ENCODE data around the gene FYB1.
A peak's percentile ranks its signal among the peaks of the same experiment; 100 is the strongest.

FYB1 gene

GRCh38 chr5:39116344-39117170 is 102.8 kb downstream of the FYB1 start:
- peak; percentile 51 for DNase-seq

- peak; percentile 20 for DNase-seq
Observed at GRCh38 chr5:39115644-39116343, 103.6 kb downstream of the FYB1 start.

- no peak for DNase-seq
Observed at GRCh38 chr5:39114155-39114554, 105.2 kb downstream of the FYB1 start.

DNA sequence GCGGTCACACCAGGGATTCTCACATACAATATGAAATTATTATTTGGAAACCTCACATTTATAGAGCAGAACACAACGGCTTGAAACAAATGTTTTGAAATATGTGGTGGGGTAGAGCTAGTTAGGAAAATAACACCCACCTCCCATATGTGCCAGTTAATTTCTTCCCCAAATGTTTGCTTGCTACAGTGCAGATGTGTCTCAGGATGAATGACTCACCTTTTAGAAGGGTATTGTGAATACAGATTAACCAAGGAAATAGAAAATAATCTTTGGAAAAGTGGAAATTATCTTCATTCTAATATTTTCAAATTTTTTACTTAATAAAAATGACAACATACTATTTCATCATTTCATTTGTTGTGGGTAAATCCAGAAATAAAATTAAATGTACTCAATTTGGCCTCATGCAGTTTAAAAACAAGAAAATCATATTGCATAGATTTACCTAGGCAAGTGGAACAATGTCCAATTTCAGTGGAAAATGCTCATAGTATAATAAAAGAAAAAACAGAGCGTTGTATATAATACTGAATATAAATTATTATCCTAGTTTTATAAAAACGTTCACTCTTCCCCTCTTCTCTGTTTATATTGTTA is 105.9 kb downstream of the FYB1 start:
- no peak for DNase-seq

DNA sequence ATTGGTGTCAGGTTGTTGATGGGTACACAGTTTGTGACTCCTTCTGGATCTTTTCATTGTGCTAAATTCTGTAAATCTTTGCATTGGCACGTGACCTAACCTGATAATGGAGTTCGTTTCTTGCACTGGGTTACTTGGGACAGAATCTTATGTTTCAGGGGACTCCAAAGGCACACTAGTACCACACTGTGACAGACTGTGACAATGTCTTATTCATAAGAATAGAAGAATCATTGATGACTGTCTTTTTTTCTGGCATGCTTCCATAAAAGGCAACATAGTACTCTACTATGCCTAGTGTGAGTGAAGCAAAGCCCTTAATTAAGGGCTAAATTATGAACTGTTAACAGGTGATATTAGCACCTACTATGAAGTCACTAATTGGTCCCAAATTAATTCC is 109.8 kb downstream of the FYB1 start:
- no peak for DNase-seq

DNA sequence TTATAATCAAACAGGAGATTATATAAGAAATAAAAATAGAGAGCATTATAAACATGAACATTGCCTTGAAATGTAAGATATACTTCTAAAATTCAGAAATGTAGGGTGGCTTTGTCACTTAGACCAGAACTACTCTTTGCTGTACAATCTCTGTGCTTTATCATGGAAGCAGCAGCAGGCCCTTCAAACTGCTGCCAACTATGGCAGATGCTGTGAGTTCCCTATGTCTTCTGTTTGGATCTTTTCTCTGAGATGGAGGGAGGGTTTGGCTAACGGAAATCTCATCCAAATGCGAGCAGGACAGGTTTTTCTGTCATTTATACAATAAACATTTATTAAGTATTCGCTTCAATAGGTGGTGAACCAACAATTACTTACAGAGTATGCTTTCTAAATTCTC is 110.4 kb downstream of the FYB1 start:
- no peak for DNase-seq

DNA sequence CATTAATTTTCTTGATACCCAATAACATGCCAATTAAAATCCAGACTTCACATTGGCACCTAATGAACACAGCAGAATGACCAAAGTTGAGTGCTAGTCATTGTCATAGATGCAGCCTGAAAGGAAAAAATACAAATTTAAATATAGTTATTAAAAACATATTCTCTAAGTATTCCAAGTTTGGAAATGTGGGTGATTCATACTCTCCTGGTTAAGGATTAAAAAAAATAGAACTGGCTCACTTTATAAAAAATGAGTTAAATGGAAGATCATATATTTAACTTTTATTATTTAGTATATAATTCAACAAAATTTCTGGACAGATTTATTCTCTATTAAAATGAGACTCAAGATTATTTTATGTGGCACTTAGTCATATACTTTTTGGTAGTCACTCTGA is 112.0 kb downstream of the FYB1 start:
- no peak for DNase-seq

- DNase-seq = peak; percentile 27
Observed at GRCh38 chr5:39106322-39106721, 113.0 kb downstream of the FYB1 start.

DNA sequence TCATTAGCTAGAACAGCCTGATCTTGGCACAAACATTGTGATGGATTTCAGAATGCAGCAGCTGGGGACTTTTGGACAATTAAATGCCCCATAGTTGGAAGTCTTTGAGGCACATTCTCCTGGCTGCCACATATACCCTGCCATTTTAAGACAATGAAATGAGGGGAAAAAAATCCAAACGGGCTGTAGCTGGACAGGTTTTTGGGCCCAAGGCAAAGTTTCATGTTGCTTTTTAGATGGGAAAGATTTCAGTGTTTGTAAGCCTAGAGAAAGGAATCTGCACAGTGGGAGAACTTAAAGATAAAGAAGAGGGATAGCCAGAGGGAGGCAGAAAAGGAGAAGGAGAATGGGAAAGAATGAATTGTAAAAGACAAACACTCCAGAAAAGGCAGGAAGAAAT is 115.1 kb downstream of the FYB1 start:
- no peak for DNase-seq

- DNase-seq = no peak
Observed at GRCh38 chr5:39102684-39103155, 116.6 kb downstream of the FYB1 start.

GRCh38 chr5:39100851-39101396 is 118.4 kb downstream of the FYB1 start:
- no peak for DNase-seq

- no peak for DNase-seq
Observed at GRCh38 chr5:39100301-39100850, 119.0 kb downstream of the FYB1 start.

GRCh38 chr5:39099831-39100230 is 119.5 kb downstream of the FYB1 start:
- no peak for DNase-seq

DNA sequence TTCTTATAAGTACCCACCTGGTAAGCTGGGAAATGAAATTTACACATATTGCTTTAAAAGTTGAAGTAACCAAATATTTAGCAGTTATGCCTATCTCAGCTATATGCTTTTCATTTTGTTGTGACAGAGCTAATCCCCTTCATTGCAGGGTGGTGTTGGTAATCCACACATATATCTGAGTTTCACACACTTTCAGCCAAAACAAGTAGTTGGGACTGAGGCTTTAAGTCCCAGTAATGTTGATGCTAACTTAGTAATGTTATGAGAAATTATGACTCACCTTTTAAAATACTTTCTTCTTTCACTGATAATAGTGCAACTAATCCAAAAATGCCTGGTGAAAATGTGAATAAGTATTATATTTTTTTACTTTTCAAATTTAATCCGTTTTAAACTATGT is 126.0 kb downstream of the FYB1 start:
- DNase-seq = no peak

GRCh38 chr5:39092581-39093351 is 126.6 kb downstream of the FYB1 start:
- no peak for DNase-seq

- no peak for DNase-seq
Observed at GRCh38 chr5:39091940-39092580, 127.3 kb downstream of the FYB1 start.

DNA sequence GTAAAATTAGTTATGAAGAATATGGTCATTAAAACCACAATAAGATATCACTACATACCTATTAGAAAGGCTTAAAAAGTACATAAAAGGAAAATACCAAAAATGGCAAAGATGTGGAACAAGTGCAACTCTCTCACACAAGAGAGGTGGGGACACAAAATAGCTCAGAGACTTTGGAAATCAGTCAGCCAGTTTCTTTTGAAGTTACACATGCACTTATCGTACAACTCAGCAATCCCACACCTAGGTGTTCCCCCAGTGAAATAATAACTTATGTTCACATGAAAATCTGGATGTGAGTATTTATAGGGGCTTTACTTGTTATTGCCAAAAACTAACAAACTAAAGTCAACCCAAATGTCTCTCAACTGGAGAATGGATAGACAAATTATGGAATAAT is 135.4 kb downstream of the FYB1 start:
- DNase-seq = no peak

- DNase-seq = no peak
Observed at GRCh38 chr5:39082995-39083394, 136.4 kb downstream of the FYB1 start.

DNA sequence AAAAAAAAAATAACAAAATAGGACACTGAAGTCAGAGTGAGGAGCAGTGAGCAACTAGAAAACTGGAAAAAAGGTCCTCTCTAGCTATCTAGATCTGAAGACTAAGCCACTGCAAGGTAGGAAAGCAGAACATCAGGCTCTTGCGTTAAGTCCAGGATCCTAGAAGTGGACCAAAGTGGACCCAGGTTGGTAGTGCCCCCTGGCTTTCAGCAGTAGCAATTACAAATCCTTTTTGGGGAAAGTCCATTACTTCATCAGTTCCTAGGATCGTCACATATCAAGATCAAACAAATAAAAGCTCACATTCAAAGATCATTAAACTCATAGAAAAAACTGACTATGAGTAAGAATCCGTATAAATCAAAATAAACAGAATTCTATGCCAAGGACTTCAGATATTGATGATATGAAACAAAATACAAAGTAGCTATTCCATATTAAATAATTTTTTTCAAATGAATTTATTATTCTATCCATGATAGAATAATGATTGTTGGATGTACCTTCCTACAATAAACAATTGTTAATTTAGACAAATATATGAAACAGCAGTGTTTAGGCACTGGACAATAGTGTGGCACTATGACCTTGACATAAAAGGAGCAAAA is 138.7 kb downstream of the FYB1 start:
- DNase-seq = peak; percentile 68

DNA sequence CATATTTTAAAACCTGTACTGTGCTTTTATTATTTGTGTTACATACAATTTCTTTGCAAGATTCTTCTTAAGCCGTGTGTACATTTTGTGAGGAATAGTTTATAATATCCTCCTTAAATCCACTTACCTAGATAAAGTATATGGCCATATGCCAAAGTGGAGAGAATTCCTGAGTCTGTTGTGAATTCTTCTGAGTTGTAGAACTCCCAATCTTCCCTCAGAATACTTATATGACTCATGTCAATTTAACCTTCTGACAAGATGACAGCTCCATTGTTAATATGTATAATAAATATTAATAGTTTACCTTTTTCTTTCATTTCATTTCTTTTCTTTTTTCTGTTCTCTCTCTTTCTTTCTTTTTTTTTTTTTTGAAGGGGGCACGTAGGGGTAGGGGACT is 139.2 kb downstream of the FYB1 start:
- DNase-seq = no peak

GRCh38 chr5:39079147-39079546 is 140.2 kb downstream of the FYB1 start:
- no peak for DNase-seq
